GOT3 (cell line): Measurements from ENCODE around the gene REXO1.

Source experiments
- DNase-seq: peaks from one replicate; lab custom pipeline; 2025; ENCODE audit warnings: mixed read lengths; lab: John Stamatoyannopoulos, UW

The REXO1 gene

GRCh38 chr19:1766800-1767352 is 81.4 kb downstream of the REXO1 start:
- no peak for DNase-seq

GRCh38 chr19:1765904-1766799 is 82.1 kb downstream of the REXO1 start:
- DNase-seq, result no peak
